Right forelimb (tissue), 1 donor: ENCODE results near the gene FYB1.
"Not testable (repeated sequence)": the region's sequence is repeated elsewhere in the genome, so short reads cannot be mapped to it uniquely, and the experiment has no call there.

Experiments used
- DNase-seq: peaks from one replicate; pipeline ENCODE4 v3.0.0-alpha.2; 2018

Gene FYB1

GRCh38 chr5:39225405-39226099, 6.2 kb upstream of the FYB1 start:
- DNase-seq = no peak

GRCh38 chr5:39224196-39224761, 4.9 kb upstream of the FYB1 start:
- no peak for DNase-seq

GRCh38 chr5:39223565-39224156, 4.3 kb upstream of the FYB1 start:
- no peak for DNase-seq

- not testable (repeated sequence) for DNase-seq
Observed at GRCh38 chr5:39221671-39222070, 2.3 kb upstream of the FYB1 start.

GRCh38 chr5:39220280-39221030, 1.1 kb upstream of the FYB1 start:
- no peak for DNase-seq

- DNase-seq = peak; percentile 70
Observed at GRCh38 chr5:39218482-39219402, 621 bp downstream of the FYB1 start.

- peak; percentile 84 for DNase-seq
Observed at GRCh38 chr5:39217365-39218281, 1.7 kb downstream of the FYB1 start.

- no peak for DNase-seq
Observed at GRCh38 chr5:39216631-39217030, 2.7 kb downstream of the FYB1 start.

- DNase-seq = no peak
Observed at GRCh38 chr5:39215857-39216256, 3.5 kb downstream of the FYB1 start.

- no peak for DNase-seq
Observed at GRCh38 chr5:39214912-39215709, 4.3 kb downstream of the FYB1 start.

- DNase-seq = no peak
Observed at GRCh38 chr5:39213447-39214207, 5.7 kb downstream of the FYB1 start.

GRCh38 chr5:39211773-39212172, 7.6 kb downstream of the FYB1 start:
- DNase-seq = no peak

GRCh38 chr5:39209924-39210323, 9.4 kb downstream of the FYB1 start:
- no peak for DNase-seq

- no peak for DNase-seq
Observed at GRCh38 chr5:39208471-39208870, 10.9 kb downstream of the FYB1 start.

GRCh38 chr5:39207345-39208045, 11.9 kb downstream of the FYB1 start:
- no peak for DNase-seq

- DNase-seq = no peak
Observed at GRCh38 chr5:39206630-39207321, 12.6 kb downstream of the FYB1 start.

GRCh38 chr5:39205550-39205949, 13.8 kb downstream of the FYB1 start:
- DNase-seq = no peak

GRCh38 chr5:39203951-39204350, 15.4 kb downstream of the FYB1 start:
- no peak for DNase-seq
